ENCODE data around the gene MUC5B. TPM values are rescaled to one million over a fixed set of nuclear protein-coding genes. Genes with fewer than 3 reads are reported as not detected.

MUC5B gene
- total RNA-seq, 2 experiments from 2014 or later, result not detected

- H3K27ac Mint-ChIP-seq, result no peak overlapping the region
- no peak overlapping the region for H3K4me3 Mint-ChIP-seq
- no peaks in the 10 kb centered on the region for H3K4me1 Mint-ChIP-seq
- no peaks in the 10 kb centered on the region for H3K36me3 Mint-ChIP-seq
- no peaks in the 10 kb centered on the region for H3K9me3 Mint-ChIP-seq
- no peak for DNase-seq
- H3K27me3 Mint-ChIP-seq, result no peaks in the 10 kb centered on the region
Observed at GRCh38 chr11:1228921-1229451, 6.1 kb downstream of the MUC5B start.

GRCh38 chr11:1229471-1230120, 6.7 kb downstream of the MUC5B start:
- no peak for DNase-seq
- no peaks in the 10 kb centered on the region for H3K27me3 Mint-ChIP-seq
- no peaks in the 10 kb centered on the region for H3K4me1 Mint-ChIP-seq
- H3K4me3 Mint-ChIP-seq, result no peak overlapping the region
- H3K27ac Mint-ChIP-seq, result no peak overlapping the region
- no peaks in the 10 kb centered on the region for H3K36me3 Mint-ChIP-seq
- H3K9me3 Mint-ChIP-seq, result no peaks in the 10 kb centered on the region

GRCh38 chr11:1230121-1230455, 7.2 kb downstream of the MUC5B start:
- H3K4me1 Mint-ChIP-seq, result no peaks in the 10 kb centered on the region
- H3K27me3 Mint-ChIP-seq, result no peaks in the 10 kb centered on the region
- no peak overlapping the region for H3K27ac Mint-ChIP-seq
- H3K36me3 Mint-ChIP-seq, result no peaks in the 10 kb centered on the region
- DNase-seq, result no peak
- H3K4me3 Mint-ChIP-seq, result no peak overlapping the region
- no peaks in the 10 kb centered on the region for H3K9me3 Mint-ChIP-seq

GRCh38 chr11:1230456-1231395, 7.9 kb downstream of the MUC5B start:
- H3K4me3 Mint-ChIP-seq, result no peak overlapping the region
- H3K27ac Mint-ChIP-seq, result no peak overlapping the region
- H3K36me3 Mint-ChIP-seq, result no peaks in the 10 kb centered on the region
- H3K4me1 Mint-ChIP-seq, result no peaks in the 10 kb centered on the region
- no peaks in the 10 kb centered on the region for H3K9me3 Mint-ChIP-seq
- H3K27me3 Mint-ChIP-seq, result no peaks in the 10 kb centered on the region
- DNase-seq, result no peak

- Mint-ChIP-seq H3K27ac (no peak overlapping the region), H3K4me1 (no peaks in the 10 kb centered on the region), H3K4me3 (no peak overlapping the region), H3K27me3 (no peaks in the 10 kb centered on the region), H3K9me3 (no peaks in the 10 kb centered on the region), H3K36me3 (no peaks in the 10 kb centered on the region)
- DNase-seq, result no peak
Observed at GRCh38 chr11:1231396-1232020, 8.6 kb downstream of the MUC5B start.

GRCh38 chr11:1232021-1232882, 9.4 kb downstream of the MUC5B start:
- Mint-ChIP-seq H3K27ac (no peak overlapping the region), H3K4me1 (no peaks in the 10 kb centered on the region), H3K27me3 (no peaks in the 10 kb centered on the region), H3K36me3 (no peaks in the 10 kb centered on the region), H3K9me3 (no peaks in the 10 kb centered on the region), H3K4me3 (no peak overlapping the region)
- DNase-seq, result no peak

- no peak overlapping the region for H3K27ac Mint-ChIP-seq
- H3K4me3 Mint-ChIP-seq, result no peak overlapping the region
- DNase-seq, result no peak
- no peaks in the 10 kb centered on the region for H3K9me3 Mint-ChIP-seq
- no peaks in the 10 kb centered on the region for H3K36me3 Mint-ChIP-seq
- H3K4me1 Mint-ChIP-seq, result no peaks in the 10 kb centered on the region
- no peaks in the 10 kb centered on the region for H3K27me3 Mint-ChIP-seq
Observed at GRCh38 chr11:1232883-1233321, 10.0 kb downstream of the MUC5B start.

GRCh38 chr11:1233351-1234053, 10.6 kb downstream of the MUC5B start:
- H3K36me3 Mint-ChIP-seq, result no peaks in the 10 kb centered on the region
- no peak for DNase-seq
- no peaks in the 10 kb centered on the region for H3K9me3 Mint-ChIP-seq
- H3K4me1 Mint-ChIP-seq, result no peaks in the 10 kb centered on the region
- no peak overlapping the region for H3K27ac Mint-ChIP-seq
- H3K27me3 Mint-ChIP-seq, result no peaks in the 10 kb centered on the region
- H3K4me3 Mint-ChIP-seq, result no peak overlapping the region

- DNase-seq, result no peak
- no peak overlapping the region for H3K4me3 Mint-ChIP-seq
- no peaks in the 10 kb centered on the region for H3K4me1 Mint-ChIP-seq
Observed at GRCh38 chr11:1234054-1234720, 11.3 kb downstream of the MUC5B start.

GRCh38 chr11:1234771-1235305, 12.0 kb downstream of the MUC5B start:
- Mint-ChIP-seq H3K27me3 (no peaks in the 10 kb centered on the region), H3K36me3 (no peaks in the 10 kb centered on the region), H3K9me3 (no peaks in the 10 kb centered on the region), H3K4me3 (no peak overlapping the region), H3K4me1 (no peaks in the 10 kb centered on the region), H3K27ac (no peak overlapping the region)
- DNase-seq, result no peak

More at GRCh38 chr11:1234054-1234720, 11.3 kb downstream of the MUC5B start:
- no peaks in the 10 kb centered on the region for H3K9me3 Mint-ChIP-seq
- H3K36me3 Mint-ChIP-seq, result no peaks in the 10 kb centered on the region
- H3K27ac Mint-ChIP-seq, result no peak overlapping the region
- H3K27me3 Mint-ChIP-seq, result no peaks in the 10 kb centered on the region

GRCh38 chr11:1235306-1235900, 12.5 kb downstream of the MUC5B start:
- Mint-ChIP-seq H3K27me3 (no peaks in the 10 kb centered on the region), H3K4me1 (no peaks in the 10 kb centered on the region), H3K4me3 (no peak overlapping the region), H3K27ac (no peak overlapping the region), H3K9me3 (no peaks in the 10 kb centered on the region), H3K36me3 (no peaks in the 10 kb centered on the region)
- no peak for DNase-seq

- Mint-ChIP-seq H3K27ac (no peak overlapping the region), H3K4me1 (no peaks in the 10 kb centered on the region), H3K4me3 (no peak overlapping the region), H3K9me3 (no peaks in the 10 kb centered on the region), H3K27me3 (no peaks in the 10 kb centered on the region), H3K36me3 (no peaks in the 10 kb centered on the region)
- no peak for DNase-seq
Observed at GRCh38 chr11:1235901-1236315, 13.0 kb downstream of the MUC5B start.
